GM23338 (cell line): ENCODE results near the gene KRT1. TPM values are rescaled to one million over a fixed set of nuclear protein-coding genes. Genes with fewer than 3 reads are reported as not detected.

ENCODE experiments used
- ATAC-seq: fragments of 200-7000 bp; cut with Tn5 transposase; 3 replicates; pipeline ENCODE4 v1.9.1; 2020
- DNase-seq: peaks from one replicate; pipeline ENCODE4 v3.0.0-alpha.2; 2015; ENCODE audit warnings: low spot score
- H2AFZ ChIP-seq: fragments of 200-600 bp; sonication (generic); 2 replicates; pipeline ENCODE4 v1.8.0; 2016; ENCODE audit warnings: antibody characterized with exemption, mild to moderate bottlenecking, moderate library complexity
- H3F3A ChIP-seq: fragments of 200-600 bp; sonication (generic); replicated peaks from 2 replicates; pipeline ENCODE4 v1.8.0; 2017; ENCODE audit warnings: antibody characterized with exemption, mixed run types, low read depth
- H3K27ac ChIP-seq: fragments of 200-600 bp; sonication (generic); 2 replicates; pipeline ENCODE4 v1.6.1; 2016; ENCODE audit warnings: low read depth
- H3K27me3 ChIP-seq: fragments of 200-600 bp; sonication (generic); 2 replicates; pipeline ENCODE4 v1.8.0; 2016; ENCODE audit warnings: mild to moderate bottlenecking, mixed run types, moderate library complexity; ENCODE audit not compliant: insufficient read depth
- H3K36me3 ChIP-seq: fragments of 200-600 bp; sonication (generic); 2 replicates; pipeline ENCODE4 v1.8.0; 2016; ENCODE audit warnings: mild to moderate bottlenecking; ENCODE audit not compliant: insufficient read depth
- H3K4me1 ChIP-seq: fragments of 200-600 bp; sonication (generic); 2 replicates; pipeline ENCODE4 v1.8.0; 2016; ENCODE audit warnings: mild to moderate bottlenecking, moderate library complexity; ENCODE audit not compliant: insufficient read depth
- H3K4me2 ChIP-seq: fragments of 200-600 bp; sonication (generic); 2 replicates; pipeline ENCODE4 v1.7.1; 2017; ENCODE audit warnings: mixed run types
- H3K4me3 ChIP-seq: fragments of 200-600 bp; sonication (generic); 2 replicates; pipeline ENCODE4 v1.6.1; 2016; ENCODE audit warnings: mixed run types
- H3K79me2 ChIP-seq: fragments of 200-600 bp; sonication (generic); replicated peaks from 2 replicates; pipeline ENCODE4 v1.8.0; 2017; ENCODE audit warnings: mild to moderate bottlenecking; ENCODE audit not compliant: insufficient read depth
- H3K9me2 ChIP-seq: fragments of 200-600 bp; sonication (generic); 2 replicates; pipeline ENCODE4 v1.8.0; 2017; ENCODE audit not compliant: insufficient read depth
- H4K20me1 ChIP-seq: fragments of 200-600 bp; sonication (generic); replicated peaks from 2 replicates; pipeline ENCODE4 v1.8.0; 2017; ENCODE audit warnings: mild to moderate bottlenecking; ENCODE audit not compliant: insufficient read depth
- H3K27ac Mint-ChIP-seq: 2 replicates; pipeline ENCODE4 v1.8.0; 2020; ENCODE audit warnings: inconsistent platforms, mild to moderate bottlenecking, moderate library complexity, mixed read lengths
- H3K27me3 Mint-ChIP-seq: 3 replicates; pipeline ENCODE4 v1.8.0; 2022; ENCODE audit warnings: low read depth, mild to moderate bottlenecking, moderate library complexity, mixed read lengths, inconsistent platforms; ENCODE audit not compliant: insufficient read depth, poor library complexity
- H3K36me3 Mint-ChIP-seq: 3 replicates; pipeline ENCODE4 v1.8.0; 2021; ENCODE audit warnings: low read depth, mild to moderate bottlenecking, inconsistent platforms, moderate library complexity, mixed read lengths
- H3K4me1 Mint-ChIP-seq: 3 replicates; pipeline ENCODE4 v1.8.0; 2020; ENCODE audit warnings: mild to moderate bottlenecking, inconsistent platforms, mixed read lengths
- H3K4me3 Mint-ChIP-seq: 3 replicates; pipeline ENCODE4 v1.8.0; 2021; ENCODE audit warnings: moderate library complexity, mild to moderate bottlenecking, inconsistent platforms, mixed read lengths
- H3K9me3 Mint-ChIP-seq: 3 replicates; pipeline ENCODE4 v1.8.0; 2020; ENCODE audit warnings: moderate library complexity, mild to moderate bottlenecking, inconsistent platforms, mixed read lengths
- EZH2 ChIP-seq: fragments of 200-600 bp; sonication (generic); IDR thresholded peaks from one replicate; pipeline ENCODE4 v1.8.0; 2017; ENCODE audit warnings: antibody characterized with exemption, mild to moderate bottlenecking, low read depth; ENCODE audit not compliant: unreplicated experiment
- EZH2phosphoT487 ChIP-seq: fragments of 200-600 bp; sonication (generic); IDR thresholded peaks from one replicate; pipeline ENCODE4 v1.8.1; 2018; ENCODE audit warnings: antibody characterized with exemption; ENCODE audit not compliant: unreplicated experiment
- POLR2AphosphoS5 ChIP-seq: IDR thresholded peaks from 2 replicates; pipeline ENCODE4 v1.6.1; 2016; ENCODE audit warnings: antibody characterized with exemption, low read depth
- STAT1 ChIP-seq: IDR thresholded peaks from one replicate; pipeline ENCODE4 v1.6.1; 2016; ENCODE audit warnings: antibody characterized with exemption; ENCODE audit not compliant: unreplicated experiment
- ZNF114 ChIP-seq: fragments of 250-450 bp; sonication (Bioruptor Pico); IDR thresholded peaks from 2 replicates; pipeline ENCODE4 v1.5.0; 2020; ENCODE audit warnings: mild to moderate bottlenecking, moderate library complexity
- ZNF331 ChIP-seq: fragments of 250-450 bp; sonication (Bioruptor Pico); IDR thresholded peaks from 2 replicates; pipeline ENCODE4 v1.5.0; 2020; ENCODE audit warnings: low read depth, mild to moderate bottlenecking, moderate library complexity
- polyA plus RNA-seq: library from polyadenylated mRNA; unstranded; fragments of >200 nt; fragmentation: Nextera tagmentation; extraction: Ambion mirVana; gene quantifications from 2 replicates; pipeline ENCODE4 v1.2.1, GENCODE V29; 2016
- total RNA-seq: library from RNA; depleted of rRNA; stranded (reverse); fragments of >200 nt; shearing (Covaris generic); gene quantifications from 2 replicates; pipeline ENCODE4 v1.2.3, GENCODE V29; 2014
- TF ChIP-seq, protein P1 (sequence below): fragments of 250-450 bp; sonication (Bioruptor Pico); IDR thresholded peaks from 2 replicates; pipeline ENCODE4 v1.5.0; 2020; ENCODE audit warnings: mild to moderate bottlenecking, moderate library complexity
- TF ChIP-seq, protein P2 (sequence below): IDR thresholded peaks from 2 replicates; pipeline ENCODE4 v1.6.1; 2016; ENCODE audit warnings: antibody characterized with exemption

KRT1 gene
- total and polyA plus RNA-seq, 2 experiments from 2014 or later: not detected

DNA sequence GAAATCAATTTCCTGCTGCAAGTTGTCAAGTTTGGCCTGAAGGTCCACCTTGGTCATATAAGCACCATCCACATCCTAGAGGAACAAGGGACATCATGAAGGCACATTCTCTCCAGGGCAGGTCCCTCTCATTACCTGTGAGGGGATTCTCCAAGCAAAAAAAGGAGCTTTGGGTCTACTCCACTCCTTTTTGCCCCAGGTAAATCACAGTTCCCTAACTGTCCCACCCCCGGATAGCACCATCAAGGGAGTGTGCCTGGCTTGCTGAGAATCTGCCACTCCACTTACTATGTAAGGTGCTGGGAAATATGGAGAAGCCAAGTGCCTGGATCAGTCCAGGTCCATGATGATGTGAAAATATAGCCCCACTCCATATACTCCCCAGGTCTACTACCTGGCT is 2.5 kb downstream of the KRT1 start:
- no peak overlapping the region for H3K27ac Mint-ChIP-seq
- Histone ChIP-seq H3K4me1 (no peaks in the 10 kb centered on the region), H3K36me3 (no peaks in the 10 kb centered on the region), H3F3A (no peaks in the 10 kb centered on the region), H2AFZ (no peak overlapping the region), H3K4me2 (no peak overlapping the region), H3K27ac (no peak overlapping the region), H3K9me2 (peaks cover 9% of the 10 kb centered on the region; the same call in 1 of the 2 replicates), H3K79me2 (no peaks in the 10 kb centered on the region), H4K20me1 (no peaks in the 10 kb centered on the region), H3K27me3 (no peaks in the 10 kb centered on the region), H3K4me3 (no peak overlapping the region)
- TF ChIP-seq ZNF331 (CRISPR knock-in tag) (no peak), POLR2AphosphoS5 (no peak), STAT1 (no peak)
- TF ChIP-seq, protein P1, sequence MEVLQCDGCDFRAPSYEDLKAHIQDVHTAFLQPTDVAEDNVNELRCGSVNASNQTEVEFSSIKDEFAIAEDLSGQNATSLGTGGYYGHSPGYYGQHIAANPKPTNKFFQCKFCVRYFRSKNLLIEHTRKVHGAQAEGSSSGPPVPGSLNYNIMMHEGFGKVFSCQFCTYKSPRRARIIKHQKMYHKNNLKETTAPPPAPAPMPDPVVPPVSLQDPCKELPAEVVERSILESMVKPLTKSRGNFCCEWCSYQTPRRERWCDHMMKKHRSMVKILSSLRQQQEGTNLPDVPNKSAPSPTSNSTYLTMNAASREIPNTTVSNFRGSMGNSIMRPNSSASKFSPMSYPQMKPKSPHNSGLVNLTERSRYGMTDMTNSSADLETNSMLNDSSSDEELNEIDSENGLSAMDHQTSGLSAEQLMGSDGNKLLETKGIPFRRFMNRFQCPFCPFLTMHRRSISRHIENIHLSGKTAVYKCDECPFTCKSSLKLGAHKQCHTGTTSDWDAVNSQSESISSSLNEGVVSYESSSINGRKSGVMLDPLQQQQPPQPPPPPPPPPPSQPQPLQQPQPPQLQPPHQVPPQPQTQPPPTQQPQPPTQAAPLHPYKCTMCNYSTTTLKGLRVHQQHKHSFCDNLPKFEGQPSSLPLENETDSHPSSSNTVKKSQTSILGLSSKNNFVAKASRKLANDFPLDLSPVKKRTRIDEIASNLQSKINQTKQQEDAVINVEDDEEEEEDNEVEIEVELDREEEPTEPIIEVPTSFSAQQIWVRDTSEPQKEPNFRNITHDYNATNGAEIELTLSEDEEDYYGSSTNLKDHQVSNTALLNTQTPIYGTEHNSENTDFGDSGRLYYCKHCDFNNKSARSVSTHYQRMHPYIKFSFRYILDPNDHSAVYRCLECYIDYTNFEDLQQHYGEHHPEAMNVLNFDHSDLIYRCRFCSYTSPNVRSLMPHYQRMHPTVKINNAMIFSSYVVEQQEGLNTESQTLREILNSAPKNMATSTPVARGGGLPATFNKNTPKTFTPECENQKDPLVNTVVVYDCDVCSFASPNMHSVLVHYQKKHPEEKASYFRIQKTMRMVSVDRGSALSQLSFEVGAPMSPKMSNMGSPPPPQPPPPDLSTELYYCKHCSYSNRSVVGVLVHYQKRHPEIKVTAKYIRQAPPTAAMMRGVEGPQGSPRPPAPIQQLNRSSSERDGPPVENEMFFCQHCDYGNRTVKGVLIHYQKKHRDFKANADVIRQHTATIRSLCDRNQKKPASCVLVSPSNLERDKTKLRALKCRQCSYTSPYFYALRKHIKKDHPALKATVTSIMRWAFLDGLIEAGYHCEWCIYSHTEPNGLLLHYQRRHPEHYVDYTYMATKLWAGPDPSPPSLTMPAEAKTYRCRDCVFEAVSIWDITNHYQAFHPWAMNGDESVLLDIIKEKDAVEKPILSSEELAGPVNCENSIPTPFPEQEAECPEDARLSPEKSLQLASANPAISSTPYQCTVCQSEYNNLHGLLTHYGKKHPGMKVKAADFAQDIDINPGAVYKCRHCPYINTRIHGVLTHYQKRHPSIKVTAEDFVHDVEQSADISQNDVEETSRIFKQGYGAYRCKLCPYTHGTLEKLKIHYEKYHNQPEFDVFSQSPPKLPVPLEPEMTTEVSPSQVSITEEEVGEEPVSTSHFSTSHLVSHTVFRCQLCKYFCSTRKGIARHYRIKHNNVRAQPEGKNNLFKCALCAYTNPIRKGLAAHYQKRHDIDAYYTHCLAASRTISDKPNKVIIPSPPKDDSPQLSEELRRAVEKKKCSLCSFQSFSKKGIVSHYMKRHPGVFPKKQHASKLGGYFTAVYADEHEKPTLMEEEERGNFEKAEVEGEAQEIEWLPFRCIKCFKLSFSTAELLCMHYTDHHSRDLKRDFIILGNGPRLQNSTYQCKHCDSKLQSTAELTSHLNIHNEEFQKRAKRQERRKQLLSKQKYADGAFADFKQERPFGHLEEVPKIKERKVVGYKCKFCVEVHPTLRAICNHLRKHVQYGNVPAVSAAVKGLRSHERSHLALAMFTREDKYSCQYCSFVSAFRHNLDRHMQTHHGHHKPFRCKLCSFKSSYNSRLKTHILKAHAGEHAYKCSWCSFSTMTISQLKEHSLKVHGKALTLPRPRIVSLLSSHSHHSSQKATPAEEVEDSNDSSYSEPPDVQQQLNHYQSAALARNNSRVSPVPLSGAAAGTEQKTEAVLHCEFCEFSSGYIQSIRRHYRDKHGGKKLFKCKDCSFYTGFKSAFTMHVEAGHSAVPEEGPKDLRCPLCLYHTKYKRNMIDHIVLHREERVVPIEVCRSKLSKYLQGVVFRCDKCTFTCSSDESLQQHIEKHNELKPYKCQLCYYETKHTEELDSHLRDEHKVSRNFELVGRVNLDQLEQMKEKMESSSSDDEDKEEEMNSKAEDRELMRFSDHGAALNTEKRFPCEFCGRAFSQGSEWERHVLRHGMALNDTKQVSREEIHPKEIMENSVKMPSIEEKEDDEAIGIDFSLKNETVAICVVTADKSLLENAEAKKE: no peak
- H3K4me3 Mint-ChIP-seq: no peak overlapping the region
- H3K9me3 Mint-ChIP-seq: no peaks in the 10 kb centered on the region
- DNase-seq (no peak), ATAC-seq (no peak)
- H3K27me3 Mint-ChIP-seq: no peaks in the 10 kb centered on the region
- no peaks in the 10 kb centered on the region for H3K4me1 Mint-ChIP-seq
- H3K36me3 Mint-ChIP-seq: no peaks in the 10 kb centered on the region

DNA sequence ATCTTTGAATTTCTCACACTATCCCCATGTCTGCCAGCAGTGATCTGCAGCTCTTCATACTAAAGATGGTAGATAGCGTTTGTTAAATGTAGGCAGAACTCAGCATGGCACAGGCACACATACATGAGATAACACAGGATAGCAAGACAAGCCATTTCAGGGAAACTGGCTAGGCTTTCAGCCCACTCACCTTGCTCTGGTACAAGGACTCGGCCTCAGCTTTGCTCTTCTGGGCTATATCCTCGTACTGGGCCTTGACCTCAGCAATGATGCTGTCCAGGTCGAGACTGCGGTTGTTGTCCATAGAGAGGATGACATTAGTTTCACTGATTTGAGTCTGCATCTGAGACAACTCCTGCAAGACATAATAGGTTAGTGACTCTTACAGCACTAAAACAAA is 3.1 kb downstream of the KRT1 start:
- Histone ChIP-seq H3K4me3 (no peak overlapping the region), H4K20me1 (no peaks in the 10 kb centered on the region), H3K4me2 (no peak overlapping the region), H3K9me2 (peaks cover 9% of the 10 kb centered on the region; the same call in 1 of the 2 replicates), H3K36me3 (no peaks in the 10 kb centered on the region), H3K4me1 (no peaks in the 10 kb centered on the region), H3K79me2 (no peaks in the 10 kb centered on the region), H3F3A (no peaks in the 10 kb centered on the region), H3K27ac (no peak overlapping the region), H2AFZ (no peak overlapping the region), H3K27me3 (no peaks in the 10 kb centered on the region)
- H3K9me3 Mint-ChIP-seq: no peaks in the 10 kb centered on the region
- DNase-seq: no peak
- H3K4me3 Mint-ChIP-seq: no peak overlapping the region
- H3K27ac Mint-ChIP-seq: no peak overlapping the region
- H3K27me3 Mint-ChIP-seq: no peaks in the 10 kb centered on the region
- ATAC-seq: no peak
- H3K4me1 Mint-ChIP-seq: no peaks in the 10 kb centered on the region
- H3K36me3 Mint-ChIP-seq: no peaks in the 10 kb centered on the region
- TF ChIP-seq EZH2 (no peak), POLR2AphosphoS5 (no peak), ZNF114 (CRISPR knock-in tag) (no peak), EZH2phosphoT487 (no peak)
- TF ChIP-seq, protein P2, sequence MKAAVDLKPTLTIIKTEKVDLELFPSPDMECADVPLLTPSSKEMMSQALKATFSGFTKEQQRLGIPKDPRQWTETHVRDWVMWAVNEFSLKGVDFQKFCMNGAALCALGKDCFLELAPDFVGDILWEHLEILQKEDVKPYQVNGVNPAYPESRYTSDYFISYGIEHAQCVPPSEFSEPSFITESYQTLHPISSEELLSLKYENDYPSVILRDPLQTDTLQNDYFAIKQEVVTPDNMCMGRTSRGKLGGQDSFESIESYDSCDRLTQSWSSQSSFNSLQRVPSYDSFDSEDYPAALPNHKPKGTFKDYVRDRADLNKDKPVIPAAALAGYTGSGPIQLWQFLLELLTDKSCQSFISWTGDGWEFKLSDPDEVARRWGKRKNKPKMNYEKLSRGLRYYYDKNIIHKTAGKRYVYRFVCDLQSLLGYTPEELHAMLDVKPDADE: no peak
